H1 (cell line): ENCODE data around the gene ADARB2. TPM values are rescaled to one million over a fixed set of nuclear protein-coding genes. Genes with fewer than 3 reads are reported as not detected.

Source experiments
- CTCF ChIA-PET: fragments of 300-600 bp; sonication (Branson Sonifier 250); formaldehyde crosslinking; loops from one replicate; lab custom pipeline; 2021; ENCODE audit not compliant: partially characterized antibody; lab: Charles Lee
- POLR2A ChIA-PET: fragments of 300-600 bp; sonication (Branson Sonifier 250); formaldehyde crosslinking; loops from one replicate; lab custom pipeline; 2021; ENCODE audit warnings: inconsistent platforms; ENCODE audit not compliant: partially characterized antibody; lab: Charles Lee
- DNase-seq, 2 experiments: peaks; one replicate each; pipeline versions ENCODE4 v3.0.0 to v3.0.0-alpha.2; 2010 to 2022; ENCODE audit warnings: low spot score in 2 of 2, low read depth in 1 of 2, mixed read lengths in 1 of 2
- FAIRE-seq: peaks from 2 replicates; lab custom pipeline; 2011; peaks lifted over from hg19 to GRCh38; lab: Jason Lieb, UNC
- H2AFZ ChIP-seq: 2 replicates; pipeline ENCODE4 v1.8.1; 2012; ENCODE audit warnings: low read length, inconsistent platforms
- H2AK5ac ChIP-seq: 2 replicates; pipeline ENCODE4 v1.6.1; 2013; ENCODE audit warnings: low read depth, low read length
- H2BK120ac ChIP-seq: replicated peaks from 2 replicates; pipeline ENCODE3; 2013; ENCODE audit warnings: low read depth, low read length, inconsistent platforms
- H2BK12ac ChIP-seq: 2 replicates; pipeline ENCODE4 v1.6.1; 2013; ENCODE audit warnings: low read depth, low read length
- H2BK15ac ChIP-seq: 2 replicates; pipeline ENCODE4 v1.6.1; 2013; ENCODE audit warnings: low read length
- H2BK20ac ChIP-seq: 2 replicates; pipeline ENCODE4 v1.6.1; 2013; ENCODE audit warnings: low read length
- H2BK5ac ChIP-seq: 2 replicates; pipeline ENCODE4 v1.6.1; 2013; ENCODE audit warnings: low read depth, low read length
- H3K14ac ChIP-seq: 2 replicates; pipeline ENCODE4 v1.6.1; 2013; ENCODE audit warnings: inconsistent platforms; ENCODE audit not compliant: insufficient read length
- H3K18ac ChIP-seq: 2 replicates; pipeline ENCODE4 v1.6.1; 2013; ENCODE audit warnings: low read length; ENCODE audit errors: extremely low read depth
- H3K23ac ChIP-seq: 2 replicates; pipeline ENCODE4 v1.6.1; 2013; ENCODE audit warnings: inconsistent platforms; ENCODE audit not compliant: insufficient read length
- H3K23me2 ChIP-seq: 2 replicates; pipeline ENCODE4 v1.6.1; 2013; ENCODE audit warnings: low read depth, low read length
- H3K27ac ChIP-seq: 2 replicates; pipeline ENCODE4 v1.6.1; 2011; ENCODE audit warnings: low read depth, low read length, inconsistent platforms
- H3K27me3 ChIP-seq, 4 experiments: replicated peaks in 1 of 4; 1 replicate in 1 of 4; 2 replicates in 3 of 4; pipeline versions ENCODE4 v1.6.1 to v1.8.1; 2011 to 2013; ENCODE audit warnings: low read length in 3 of 4, mild to moderate bottlenecking in 3 of 4, inconsistent platforms in 2 of 4, mixed read lengths in 2 of 4, moderate library complexity in 1 of 4; ENCODE audit not compliant: control insufficient read depth in 3 of 4, insufficient read depth in 3 of 4; ENCODE audit errors: extremely low read depth in 1 of 4
- H3K36me3 ChIP-seq, 4 experiments: 2 replicates each; pipeline versions ENCODE4 v1.6.1 to v1.8.1; 2011 to 2013; ENCODE audit warnings: mild to moderate bottlenecking in 4 of 4, low read length in 3 of 4, moderate library complexity in 2 of 4, control low read depth in 1 of 4, inconsistent platforms in 1 of 4; ENCODE audit not compliant: insufficient read depth in 4 of 4, control insufficient read depth in 2 of 4
- H3K4ac ChIP-seq: replicated peaks from 2 replicates; pipeline ENCODE3; 2013; ENCODE audit warnings: low read length, low read depth, mixed read lengths, inconsistent platforms; ENCODE audit not compliant: insufficient read length
- H3K4me1 ChIP-seq, 4 experiments: replicated peaks in 1 of 4; 1 replicate in 1 of 4; 2 replicates in 3 of 4; pipeline versions ENCODE4 v1.6.1 to v1.8.1; 2011 to 2013; ENCODE audit warnings: low read length in 3 of 4, inconsistent platforms in 2 of 4, mixed read lengths in 1 of 4; ENCODE audit not compliant: insufficient read depth in 4 of 4, control insufficient read depth in 3 of 4
- H3K4me2 ChIP-seq, 2 experiments: 2 replicates each; pipeline versions ENCODE4 v1.6.1 to v1.8.1; 2011 to 2013; ENCODE audit warnings: low read depth in 2 of 2, low read length in 2 of 2, control low read depth in 1 of 2, inconsistent platforms in 1 of 2, mild to moderate bottlenecking in 1 of 2; ENCODE audit not compliant: insufficient read depth in 1 of 2
- H3K4me3 ChIP-seq, 4 experiments: fragments of 200-600, 300-600 bp in 1 of 4; sonication (generic), shearing (Covaris generic), sonication (Bioruptor Twin) in 1 of 4; 2 replicates each; pipeline versions ENCODE4 v1.5.1 to v1.8.1; 2011 to 2016; ENCODE audit warnings: low read length in 4 of 4, low read depth in 3 of 4, control low read depth in 2 of 4, inconsistent platforms in 2 of 4, mild to moderate bottlenecking in 2 of 4, mixed read lengths in 1 of 4, moderate library complexity in 1 of 4; ENCODE audit not compliant: insufficient read depth in 2 of 4; ENCODE audit errors: extremely low read depth in 1 of 4
- H3K56ac ChIP-seq: replicated peaks from 2 replicates; pipeline ENCODE3; 2013; ENCODE audit warnings: low read depth, mild to moderate bottlenecking, mixed read lengths, low read length, inconsistent platforms; ENCODE audit not compliant: insufficient read length
- H3K79me1 ChIP-seq: 2 replicates; pipeline ENCODE4 v1.6.1; 2013; ENCODE audit warnings: low read depth, low read length, control low read depth
- H3K79me2 ChIP-seq, 2 experiments: 2 replicates each; pipeline versions ENCODE4 v1.6.1 to v1.8.1; 2012 to 2013; ENCODE audit warnings: low read length in 2 of 2, mild to moderate bottlenecking in 2 of 2, inconsistent platforms in 1 of 2; ENCODE audit not compliant: insufficient read depth in 2 of 2, control insufficient read depth in 1 of 2
- H3K9ac ChIP-seq, 4 experiments: replicated peaks in 1 of 4; 1 replicate in 1 of 4; 2 replicates in 3 of 4; pipeline versions ENCODE4 v1.6.1 to v1.8.1; 2011 to 2013; ENCODE audit warnings: low read depth in 3 of 4, low read length in 3 of 4, control low read depth in 2 of 4, mild to moderate bottlenecking in 2 of 4, moderate library complexity in 2 of 4, inconsistent platforms in 1 of 4; ENCODE audit errors: extremely low read depth in 1 of 4
- H3K9me3 ChIP-seq, 2 experiments: 2 replicates each; pipeline versions ENCODE4 v1.6.1 to v1.8.1; 2012 to 2013; ENCODE audit warnings: mild to moderate bottlenecking in 2 of 2, moderate library complexity in 2 of 2, control low read depth in 1 of 2, inconsistent platforms in 1 of 2, low read depth in 1 of 2, low read length in 1 of 2, mixed read lengths in 1 of 2; ENCODE audit not compliant: insufficient read depth in 2 of 2
- H4K20me1 ChIP-seq, 2 experiments: replicated peaks in 1 of 2; 2 replicates each; pipeline versions ENCODE3 to v1.8.1; 2011 to 2013; ENCODE audit warnings: inconsistent platforms in 2 of 2, low read length in 2 of 2, mild to moderate bottlenecking in 1 of 2; ENCODE audit not compliant: insufficient read depth in 2 of 2, control insufficient read depth in 1 of 2
- H4K5ac ChIP-seq: 2 replicates; pipeline ENCODE4 v1.6.1; 2013; ENCODE audit warnings: low read length, low read depth, mixed read lengths, inconsistent platforms; ENCODE audit not compliant: insufficient read length
- H4K8ac ChIP-seq: 2 replicates; pipeline ENCODE4 v1.8.0; 2013; ENCODE audit warnings: mild to moderate bottlenecking, moderate library complexity, low read length, inconsistent platforms; ENCODE audit not compliant: insufficient read depth; ENCODE audit errors: extremely low read depth
- H4K91ac ChIP-seq: replicated peaks from 2 replicates; pipeline ENCODE3; 2013; ENCODE audit warnings: low read length, mixed read lengths, inconsistent platforms; ENCODE audit not compliant: insufficient read length
- CBX8 ChIP-seq: fragments of 300-800, 300-1000 bp; sonication (generic); IDR thresholded peaks from 2 replicates; pipeline ENCODE4 v1.7.1; 2016; ENCODE audit warnings: low read depth, low read length, borderline replicate concordance
- CREB1 ChIP-seq: IDR thresholded peaks from 2 replicates; pipeline ENCODE4 v1.6.1; 2012; ENCODE audit warnings: inconsistent platforms
- GABPA ChIP-seq: IDR thresholded peaks from 2 replicates; pipeline ENCODE4 v1.6.1; 2011; ENCODE audit warnings: mild to moderate bottlenecking, low read length, moderate library complexity, borderline replicate concordance; ENCODE audit not compliant: insufficient read depth
- GTF2F1 ChIP-seq: IDR thresholded peaks from 2 replicates; pipeline ENCODE4 v1.6.1; 2012; ENCODE audit warnings: low read depth, low read length, improper control_type of control experiment, borderline replicate concordance
- KDM5A ChIP-seq: fragments of 200-600 bp; IDR thresholded peaks from 2 replicates; pipeline ENCODE4 v1.7.1; 2012; ENCODE audit warnings: mild to moderate bottlenecking, low read length, inconsistent platforms, mixed read lengths
- POLR2A ChIP-seq, 2 experiments: IDR thresholded peaks; 1 replicate in 1 of 2; 2 replicates in 1 of 2; pipeline ENCODE4 v1.6.1; 2011; ENCODE audit warnings: low read depth in 2 of 2, low read length in 2 of 2, mild to moderate bottlenecking in 2 of 2; ENCODE audit errors: control extremely low read depth in 1 of 2
- SUZ12 ChIP-seq: fragments of 200-600 bp; sonication (generic); IDR thresholded peaks from 2 replicates; pipeline ENCODE4 v1.6.1; 2012; ENCODE audit warnings: mild to moderate bottlenecking, inconsistent platforms, low read length, moderate library complexity, mixed read lengths
- TAF1 ChIP-seq: IDR thresholded peaks from 2 replicates; pipeline ENCODE4 v1.6.1; 2011; ENCODE audit warnings: mild to moderate bottlenecking, low read depth, low read length
- TAF7 ChIP-seq: optimal IDR thresholded peaks from 2 replicates; pipeline ENCODE3; 2011; ENCODE audit warnings: low read depth, mild to moderate bottlenecking, inconsistent platforms, low read length, moderate library complexity, borderline replicate concordance
- YY1 ChIP-seq: IDR thresholded peaks from 2 replicates; pipeline ENCODE4 v1.6.1; 2011; ENCODE audit warnings: low read depth, mild to moderate bottlenecking, low read length
- WGBS, 2 experiments: shearing (Covaris generic) in 1 of 2; methylation state at CpG; one replicate each; pipeline versions ENCODE4 v1.1.6 to v1.1.7; 2013 to 2015; ENCODE audit warnings: low lambda C conversion rate in 2 of 2, mixed read lengths in 2 of 2, inconsistent platforms in 1 of 2, low coverage in 1 of 2, missing lambda C conversion rate in 1 of 2; ENCODE audit not compliant: insufficient replicate concordance in 2 of 2, insufficient coverage in 1 of 2, insufficient read length in 1 of 2; ENCODE audit errors: extremely low coverage in 1 of 2, missing lambda C conversion rate in 1 of 2; 5-methylcytosine and 5-hydroxymethylcytosine counted together
- polyA plus RNA-seq, 7 experiments: library from polyadenylated mRNA; depleted of rRNA in 3 of 7; stranded (reverse) in 5 of 7; unstranded in 2 of 7; fragments of >200 nt in 5 of 7; fragments of 200-250 nt in 2 of 7; gene quantifications; 1 replicate in 5 of 7; 2 replicates in 1 of 7; 4 replicates in 1 of 7; pipeline versions ENCODE4 v1.2.1 to v1.2.3, GENCODE V29; 2011 to 2013; ENCODE audit warnings: missing spikeins in 2 of 7, mixed read lengths in 2 of 7
- total RNA-seq: library from RNA; stranded (reverse); fragmentation: NEBNext Ultra II Directional; extraction: Animal tissue kit (Norgen Biotek cat#: 25700); gene quantifications from 2 replicates; pipeline ENCODE4 v1.2.1, GENCODE V29; 2021
- TF ChIP-seq, protein P1 (sequence below): IDR thresholded peaks from 2 replicates; pipeline ENCODE4 v1.6.1; 2011; ENCODE audit warnings: low read depth, mild to moderate bottlenecking, low read length; ENCODE audit not compliant: insufficient read depth
- TF ChIP-seq, protein P2 (sequence below): IDR thresholded peaks from 2 replicates; pipeline ENCODE4 v1.6.1; 2012; ENCODE audit warnings: inconsistent platforms

Gene ADARB2
- total and polyA plus RNA-seq, 2 of the 8 experiments (the other 6 are each of a cell fraction or from before 2014, with no cell fraction given): 2.2 to 2.8 TPM

DNA sequence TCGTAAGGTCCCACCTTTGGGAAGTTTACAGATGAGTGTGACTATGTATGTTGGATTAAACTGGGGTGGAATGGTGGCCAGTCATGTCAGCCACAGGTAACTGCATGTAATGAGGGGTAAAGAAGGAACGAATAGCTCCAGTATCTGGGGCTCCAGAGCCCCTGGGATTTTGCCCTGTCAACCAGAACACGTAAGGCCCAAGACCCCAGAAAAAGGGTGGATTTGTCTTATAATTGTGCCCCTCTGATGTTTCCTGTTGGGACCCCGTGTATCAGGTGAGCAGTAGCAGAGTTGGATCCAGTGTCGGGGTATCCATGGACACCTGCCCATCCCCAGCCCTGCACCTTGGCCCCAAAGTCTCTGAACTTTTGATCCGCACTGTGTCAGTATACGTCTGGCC is 76.9 kb downstream of the ADARB2 start:
- H3K36me3 ChIP-seq: no peaks in the 10 kb centered on the region
- TF ChIP-seq GABPA: no peak
- no peak for TF ChIP-seq POLR2A (IDR thresholded peaks at IDR 0.05; ENCODE audit: control extremely low read depth in 1 of 2, low read depth in 2 of 2, low read length in 2 of 2)
- no peak for TF ChIP-seq TAF7
- TF ChIP-seq, protein P1, sequence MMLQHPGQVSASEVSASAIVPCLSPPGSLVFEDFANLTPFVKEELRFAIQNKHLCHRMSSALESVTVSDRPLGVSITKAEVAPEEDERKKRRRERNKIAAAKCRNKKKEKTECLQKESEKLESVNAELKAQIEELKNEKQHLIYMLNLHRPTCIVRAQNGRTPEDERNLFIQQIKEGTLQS: no peak
- TF ChIP-seq, protein P2, sequence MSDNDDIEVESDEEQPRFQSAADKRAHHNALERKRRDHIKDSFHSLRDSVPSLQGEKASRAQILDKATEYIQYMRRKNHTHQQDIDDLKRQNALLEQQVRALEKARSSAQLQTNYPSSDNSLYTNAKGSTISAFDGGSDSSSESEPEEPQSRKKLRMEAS: no peak
- TF ChIP-seq GTF2F1: no peak
- TF ChIP-seq CREB1: no peak
- no peak for TF ChIP-seq KDM5A
- no peak for TF ChIP-seq TAF1
- no peak for TF ChIP-seq CBX8
- no peak for TF ChIP-seq YY1
- TF ChIP-seq SUZ12: no peak
- TF ChIP-seq, all 59 proteins: peak for 0
- Histone ChIP-seq H2BK12ac (no peak overlapping the region), H4K91ac (no peak overlapping the region), H2BK120ac (no peak overlapping the region), H3K9ac (no peak overlapping the region), H2BK15ac (no peak overlapping the region), H3K56ac (no peak overlapping the region), H4K8ac (no peak overlapping the region), H3K23ac (no peak overlapping the region), H2AK5ac (no peak overlapping the region), H3K14ac (no peak overlapping the region), H3K27ac (no peak overlapping the region), H3K4me3 (no peak overlapping the region), H3K4me2 (no peak overlapping the region), H3K79me1 (no peaks in the 10 kb centered on the region), H3K18ac (no peak overlapping the region), H2AFZ (no peak overlapping the region), H4K20me1 (peaks cover 0 to 2% of the 10 kb centered on the region in 2 experiments), H2BK5ac (no peak overlapping the region), H3K79me2 (no peaks in the 10 kb centered on the region), H3K23me2 (no peaks in the 10 kb centered on the region), H4K5ac (no peak overlapping the region), H3K9me3 (no peaks in the 10 kb centered on the region), H2BK20ac (no peak overlapping the region), H3K4ac (no peak overlapping the region), H3K4me1 (peaks cover 0 to 5% (median 1%) of the 10 kb centered on the region in 4 experiments; a peak in 2 of 7 replicates), H3K27me3 (no peaks in the 10 kb centered on the region)
- POLR2A ChIA-PET: no interaction called here
- 91% methylated on average over 7 of the region's 7 CpGs; no CpG with 5 or more reads in 1 of the 2 experiments for WGBS, 2 experiments
- CTCF ChIA-PET: no interaction called here
- FAIRE-seq (no peak), DNase-seq (no peak)
